Esophagus squamous epithelium (tissue), 5 donors: ENCODE measurements around the gene CD19. TPM values are rescaled to one million over a fixed set of nuclear protein-coding genes. Genes with fewer than 3 reads are reported as not detected.

Source experiments
- DNase-seq: peaks from one replicate; lab custom pipeline; 2025; lab: John Stamatoyannopoulos, UW
- H3K27ac ChIP-seq, 4 donors: fragments of 200-600 bp; sonication (generic); one replicate each; pipeline ENCODE4 v1.5.1; 2016 to 2019; ENCODE audit warnings: mild to moderate bottlenecking in 1 of 4
- H3K27me3 ChIP-seq, 4 donors: fragments of 200-600 bp; sonication (generic); 1 replicate in 3 of 4; 2 replicates in 1 of 4; pipeline versions ENCODE4 v1.5.1 to v1.6.0; 2017 to 2021; ENCODE audit warnings: antibody characterized with exemption in 1 of 4
- H3K36me3 ChIP-seq, 3 donors: fragments of 200-600 bp; sonication (generic); one replicate each; pipeline ENCODE4 v1.5.1; 2016 to 2019
- H3K4me1 ChIP-seq, 3 donors: fragments of 200-600 bp; sonication (generic); one replicate each; pipeline ENCODE4 v1.5.1; 2017 to 2019
- H3K4me3 ChIP-seq, 4 donors: fragments of 200-600 bp; sonication (generic); 1 replicate in 3 of 4; 2 replicates in 1 of 4; pipeline ENCODE4 v1.5.1; 2016 to 2019; ENCODE audit warnings: mild to moderate bottlenecking in 2 of 4, moderate library complexity in 1 of 4
- H3K9me3 ChIP-seq, 3 donors: fragments of 200-600 bp; sonication (generic); one replicate each; pipeline ENCODE4 v1.5.1; 2016 to 2019
- CTCF ChIP-seq, 6 experiments: fragments of 450-650 bp in 4 of 6; fragments of 200-600 bp in 2 of 6; sonication (generic) in 2 of 6; IDR thresholded peaks; one replicate each; pipeline ENCODE4 v1.5.1; 2016 to 2019; ENCODE audit warnings: antibody characterized with exemption in 6 of 6, mild to moderate bottlenecking in 4 of 6, moderate library complexity in 4 of 6
- POLR2A ChIP-seq, 4 donors: fragments of 450-650 bp; IDR thresholded peaks; one replicate each; pipeline ENCODE4 v1.6.1; 2017; ENCODE audit warnings: antibody characterized with exemption in 4 of 4, mild to moderate bottlenecking in 4 of 4, moderate library complexity in 3 of 4
- WGBS, 2 donors: methylation state at CpG; one replicate each; pipeline ENCODE4 v1.1.5; 2018; 5-methylcytosine and 5-hydroxymethylcytosine counted together
- intact Hi-C: fragments of 100-400 bp; cut with DNase I; formaldehyde crosslinking; loops from one replicate; pipeline ENCODE4 v1.15.0; 2022
- total RNA-seq, 4 donors: library from RNA; depleted of rRNA; stranded (reverse); fragments of >200 nt; gene quantifications; one replicate each; pipeline ENCODE4 v1.1.0, GENCODE V29; 2016
- donor health status: DM: yes; HTN: yes; CAD: no.

Gene CD19
- total RNA-seq, 4 donors from 2014 or later = 0.19 to 0.42 TPM; not detected in 2

DNA sequence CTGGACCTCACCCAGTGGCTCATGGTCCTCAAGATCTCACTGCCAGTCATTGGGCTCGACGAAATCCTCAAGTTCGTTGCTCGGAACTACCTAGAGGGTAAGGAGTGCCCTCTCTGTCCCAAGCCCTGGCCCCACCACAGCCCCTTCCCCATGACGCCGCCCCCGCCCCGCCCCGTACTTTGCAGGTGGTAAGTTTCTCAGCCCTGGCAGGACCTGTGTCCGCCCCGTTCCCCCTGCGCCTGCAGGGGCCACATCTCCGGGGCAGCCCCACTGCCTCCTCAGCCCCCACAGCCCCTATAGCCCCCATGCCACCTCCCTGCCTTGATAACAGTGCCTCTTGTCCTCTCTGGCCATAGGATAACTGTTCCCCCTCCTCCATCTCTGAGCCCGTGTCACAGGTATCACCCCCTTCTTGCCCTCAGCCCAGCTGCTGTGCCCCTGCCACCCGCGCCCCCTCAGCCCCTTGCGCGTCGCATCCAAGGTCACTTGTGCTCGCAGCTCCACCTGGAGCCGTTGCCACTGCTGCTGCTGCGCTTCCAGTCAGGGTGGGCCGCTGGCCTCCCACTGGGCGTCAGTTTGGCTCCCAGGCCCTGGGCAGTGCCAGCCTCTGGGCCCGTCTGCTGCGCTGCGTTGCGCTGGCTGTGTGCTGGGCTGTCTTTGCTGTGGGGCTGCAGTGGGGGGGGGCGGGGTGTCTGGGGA lies 28.3 kb upstream of the CD19 start:
- Histone ChIP-seq H3K4me1 (no peaks in the 10 kb centered on the region), H3K36me3 (peaks cover 0 to 51% (median 13%) of the 10 kb centered on the region in 3 donors), H3K27me3 (no peaks in the 10 kb centered on the region), H3K4me3 (no peak overlapping the region), H3K27ac (no peak overlapping the region), H3K9me3 (no peaks in the 10 kb centered on the region)
- TF ChIP-seq POLR2A (IDR thresholded peaks at IDR 0.05) (no peak), CTCF (IDR thresholded peaks at IDR 0.05) (no peak)
- DNase-seq = no peak
- intact Hi-C loops = no loop called here
- 81 to 88% methylated on average over 8 to 12 of the region's 29 CpGs for WGBS, 2 donors

DNA sequence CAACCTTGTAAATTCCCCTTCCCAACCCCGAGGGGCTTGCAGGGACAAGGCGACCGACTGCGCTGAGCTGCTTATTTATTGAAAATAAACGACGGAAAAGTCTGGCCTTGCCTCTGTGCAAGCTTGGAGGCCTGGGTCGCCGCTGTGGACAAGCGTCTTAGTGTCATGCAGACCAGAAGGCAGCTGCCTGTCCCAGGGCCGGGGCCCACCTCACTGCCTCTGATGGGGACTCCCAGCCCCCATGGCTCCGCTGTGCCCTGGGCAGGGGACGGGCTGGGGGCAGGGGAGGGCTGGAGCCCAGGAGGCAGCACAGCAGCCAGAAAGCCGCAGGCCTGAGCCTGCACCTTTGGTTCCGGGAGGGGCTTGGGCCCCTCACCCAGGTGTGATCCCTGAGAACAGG lies 27.4 kb upstream of the CD19 start:
- 89% methylated on average over 11 of the region's 14 CpGs; no CpG with 5 or more reads in 1 of the 2 donors for WGBS, 2 donors
- Histone ChIP-seq H3K9me3 (no peaks in the 10 kb centered on the region), H3K4me1 (no peaks in the 10 kb centered on the region), H3K4me3 (no peak overlapping the region), H3K36me3 (peaks cover 0 to 60% (median 13%) of the 10 kb centered on the region in 3 donors), H3K27me3 (no peaks in the 10 kb centered on the region), H3K27ac (no peak overlapping the region)
- no peak for DNase-seq
- TF ChIP-seq CTCF (IDR thresholded peaks at IDR 0.05) = no peak
- no peak for TF ChIP-seq POLR2A (IDR thresholded peaks at IDR 0.05)
- intact Hi-C loops = no loop called here

GRCh38 chr16:28904828-28905227 lies 26.9 kb upstream of the CD19 start:
- Histone ChIP-seq H3K27ac (no peak overlapping the region), H3K4me3 (no peak overlapping the region), H3K9me3 (no peaks in the 10 kb centered on the region), H3K4me1 (no peaks in the 10 kb centered on the region), H3K36me3 (peaks cover 0 to 65% (median 13%) of the 10 kb centered on the region in 3 donors), H3K27me3 (no peaks in the 10 kb centered on the region)
- DNase-seq = no peak
- TF ChIP-seq POLR2A (IDR thresholded peaks at IDR 0.05) (no peak), CTCF (IDR thresholded peaks at IDR 0.05) (no peak)
- intact Hi-C loops = no loop called here
- 91% methylated on average over 9 of the region's 16 CpGs; no CpG with 5 or more reads in 1 of the 2 donors for WGBS, 2 donors

- WGBS, 2 donors = 92% methylated on average over 2 of the region's 9 CpGs; no CpG with 5 or more reads in 1 of the 2 donors
- Histone ChIP-seq H3K4me3 (no peak overlapping the region), H3K9me3 (no peaks in the 10 kb centered on the region), H3K27ac (no peak overlapping the region), H3K4me1 (no peaks in the 10 kb centered on the region), H3K36me3 (peaks cover 0 to 69% (median 13%) of the 10 kb centered on the region in 3 donors), H3K27me3 (no peaks in the 10 kb centered on the region)
- no peak for DNase-seq
- no peak for TF ChIP-seq CTCF (IDR thresholded peaks at IDR 0.05)
- TF ChIP-seq POLR2A (IDR thresholded peaks at IDR 0.05) = no peak
- intact Hi-C loops = no loop called here
Measured at GRCh38 chr16:28905229-28905754, 26.5 kb upstream of the CD19 start.

DNA sequence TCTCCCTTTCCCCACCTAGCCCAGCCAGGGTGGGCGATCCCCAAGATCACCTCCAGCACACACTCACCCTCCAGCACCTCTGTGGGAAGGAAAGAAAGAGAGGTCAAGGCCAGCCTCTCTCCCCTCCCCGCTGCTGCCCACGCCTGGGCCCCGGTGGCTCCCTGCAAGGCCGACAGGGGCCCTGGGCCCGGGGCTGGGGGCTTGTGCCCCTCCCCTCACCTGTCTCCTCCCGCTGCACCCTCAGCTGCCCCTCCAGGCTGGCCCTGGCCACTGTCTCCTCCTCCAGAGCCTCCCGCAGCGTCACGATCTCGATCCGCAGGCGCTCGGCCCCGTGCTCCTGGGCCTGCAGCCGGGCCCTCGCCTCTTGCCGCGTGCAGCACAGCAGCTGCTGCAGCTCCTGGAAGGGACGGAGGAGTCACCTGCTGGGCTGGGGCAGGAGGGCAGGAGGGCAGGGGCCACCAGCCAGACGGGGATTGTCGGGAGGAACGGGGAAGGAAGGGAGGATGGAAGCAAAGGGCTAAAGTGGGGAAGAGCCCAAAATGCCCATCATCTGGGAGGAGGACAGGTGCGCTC lies 25.9 kb upstream of the CD19 start:
- WGBS, 2 donors = 88 to 90% methylated on average over 7 to 16 of the region's 24 CpGs
- intact Hi-C loops = no loop called here
- TF ChIP-seq POLR2A (IDR thresholded peaks at IDR 0.05) (no peak), CTCF (IDR thresholded peaks at IDR 0.05) (no peak)
- no peak for DNase-seq
- Histone ChIP-seq H3K4me3 (no peak overlapping the region), H3K4me1 (peaks cover 0 to 5% (median 3%) of the 10 kb centered on the region in 3 donors), H3K27ac (no peak overlapping the region), H3K9me3 (no peaks in the 10 kb centered on the region), H3K36me3 (peaks cover 0 to 75% (median 13%) of the 10 kb centered on the region in 3 donors), H3K27me3 (no peaks in the 10 kb centered on the region)
